ENCODE data around the gene INPP4B.

INPP4B gene

GRCh38 chr4:142194905-142195304 lies 651.2 kb downstream of the INPP4B start:
- no peak for DNase-seq

- no peak for DNase-seq
These were observed 654.2 kb downstream of the INPP4B start for GRCh38 chr4:142191901-142192300.

GRCh38 chr4:142181021-142181420 lies 665.1 kb downstream of the INPP4B start:
- no peak for DNase-seq

- no peak for DNase-seq
These were observed 676.9 kb downstream of the INPP4B start for GRCh38 chr4:142169216-142169615.

GRCh38 chr4:142168181-142168580 lies 677.9 kb downstream of the INPP4B start:
- DNase-seq, result no peak

- DNase-seq, result no peak
These were observed 681.2 kb downstream of the INPP4B start for GRCh38 chr4:142164767-142165500.

GRCh38 chr4:142161086-142161485 lies 685.0 kb downstream of the INPP4B start:
- no peak for DNase-seq

GRCh38 chr4:142160509-142160908 lies 685.6 kb downstream of the INPP4B start:
- no peak for DNase-seq

- DNase-seq, result no peak
These were observed 687.1 kb downstream of the INPP4B start for GRCh38 chr4:142158980-142159379.

GRCh38 chr4:142156256-142156655 lies 689.8 kb downstream of the INPP4B start:
- DNase-seq, result no peak

GRCh38 chr4:142155347-142155746 lies 690.8 kb downstream of the INPP4B start:
- DNase-seq, result no peak

- no peak for DNase-seq
These were observed 695.6 kb downstream of the INPP4B start for GRCh38 chr4:142150483-142150882.

GRCh38 chr4:142144813-142145212 lies 701.3 kb downstream of the INPP4B start:
- no peak for DNase-seq

GRCh38 chr4:142142366-142143054 lies 703.6 kb downstream of the INPP4B start:
- no peak for DNase-seq

- DNase-seq, result no peak
These were observed 704.9 kb downstream of the INPP4B start for GRCh38 chr4:142141224-142141623.

- DNase-seq, result no peak
These were observed 715.4 kb downstream of the INPP4B start for GRCh38 chr4:142130666-142131065.

- no peak for DNase-seq
These were observed 716.2 kb downstream of the INPP4B start for GRCh38 chr4:142129931-142130330.

GRCh38 chr4:142129473-142129872 lies 716.6 kb downstream of the INPP4B start:
- DNase-seq, result no peak

GRCh38 chr4:142128529-142128928 lies 717.6 kb downstream of the INPP4B start:
- no peak for DNase-seq

GRCh38 chr4:142126890-142127497 lies 719.1 kb downstream of the INPP4B start:
- peak; percentile 35 to 75 for DNase-seq

GRCh38 chr4:142124874-142125273 lies 721.2 kb downstream of the INPP4B start:
- DNase-seq, result no peak

GRCh38 chr4:142121448-142122350 lies 724.4 kb downstream of the INPP4B start:
- no peak for DNase-seq

GRCh38 chr4:142120921-142121320 lies 725.2 kb downstream of the INPP4B start:
- no peak for DNase-seq
